Lower leg skin (tissue), 4 donors: Measurements from ENCODE around the gene CDH3. TPM values are rescaled to one million over a fixed set of nuclear protein-coding genes. Genes with fewer than 3 reads are reported as not detected.

Experiments used
- DNase-seq, 2 donors: peaks; one replicate each; pipeline ENCODE4 v3.0.0-alpha.2; 2019; ENCODE audit warnings: low spot score in 2 of 2
- H3K4me3 ChIP-seq: fragments of 200-600 bp; sonication (generic); 2 replicates; pipeline ENCODE4 v1.5.1; 2017; ENCODE audit warnings: mild to moderate bottlenecking, low read depth; ENCODE audit not compliant: poor library complexity, severe bottlenecking
- CTCF ChIP-seq, 3 donors: fragments of 450-650 bp; IDR thresholded peaks; one replicate each; pipeline ENCODE4 v1.5.1; 2016; ENCODE audit warnings: antibody characterized with exemption in 3 of 3, mild to moderate bottlenecking in 3 of 3, moderate library complexity in 2 of 3
- POLR2A ChIP-seq, 2 donors: fragments of 450-650 bp; IDR thresholded peaks; one replicate each; pipeline ENCODE4 v1.6.1; 2016 to 2017; ENCODE audit warnings: antibody characterized with exemption in 2 of 2, mild to moderate bottlenecking in 1 of 2, moderate library complexity in 1 of 2
- WGBS, 2 donors: methylation state at CpG; one replicate each; pipeline ENCODE4 v1.1.5; 2018; 5-methylcytosine and 5-hydroxymethylcytosine counted together
- intact Hi-C: fragments of 100-400 bp; cut with DNase I; formaldehyde crosslinking; loops from one replicate; pipeline ENCODE4 v1.15.0; 2023; ENCODE audit warnings: low total_unique reads
- total RNA-seq, 4 donors: library from RNA; depleted of rRNA; stranded (reverse); fragments of >200 nt; gene quantifications; one replicate each; pipeline ENCODE4 v1.1.0, GENCODE V29; 2016

CDH3 gene
- total RNA-seq = 10 to 100 TPM; 34.1 to 43.9 (median 39.7) TPM

- H3K4me3 ChIP-seq = peak within 1 kb of the TSS; percentile 5
- intact Hi-C loops = no loop called here
- WGBS, 2 donors = 1 to 2% methylated on average over 43 to 51 of the region's 53 CpGs
- peak in 1 of 2 donors; percentile 87 for DNase-seq
- TF ChIP-seq CTCF (IDR thresholded peaks at IDR 0.05) = no peak
- no peak for TF ChIP-seq POLR2A (IDR thresholded peaks at IDR 0.05)
Measured at GRCh38 chr16:68644715-68645493, at the start of gene CDH3. TSS of gene CDH3 (plus strand) at chr16:68645310. CDS start at chr16:68645380, 70 bp downstream.

- no peak for DNase-seq
- intact Hi-C loops = no loop called here
- WGBS, 2 donors = 70 to 75% methylated on average over 6 of the region's 6 CpGs
- H3K4me3 ChIP-seq = no peak overlapping the region
- TF ChIP-seq CTCF (IDR thresholded peaks at IDR 0.05) = no peak
- no peak for TF ChIP-seq POLR2A (IDR thresholded peaks at IDR 0.05)
Measured at GRCh38 chr16:68596266-68596665, 48.8 kb upstream of the CDH3 start.

- 96 to 100% methylated on average over 1 of the region's 1 CpG for WGBS, 2 donors
- intact Hi-C loops = no loop called here
- H3K4me3 ChIP-seq = no peak overlapping the region
- no peak for TF ChIP-seq POLR2A (IDR thresholded peaks at IDR 0.05)
- TF ChIP-seq CTCF (IDR thresholded peaks at IDR 0.05) = no peak
- no peak for DNase-seq
Measured at GRCh38 chr16:68599586-68599985, 45.5 kb upstream of the CDH3 start.

- H3K4me3 ChIP-seq = no peak overlapping the region
- 61 to 62% methylated on average over 5 of the region's 5 CpGs for WGBS, 2 donors
- TF ChIP-seq POLR2A (IDR thresholded peaks at IDR 0.05) (no peak), CTCF (IDR thresholded peaks at IDR 0.05) (no peak)
- intact Hi-C loops = no loop called here
- DNase-seq = no peak
Measured at GRCh38 chr16:68605746-68606145, 39.4 kb upstream of the CDH3 start.

DNA sequence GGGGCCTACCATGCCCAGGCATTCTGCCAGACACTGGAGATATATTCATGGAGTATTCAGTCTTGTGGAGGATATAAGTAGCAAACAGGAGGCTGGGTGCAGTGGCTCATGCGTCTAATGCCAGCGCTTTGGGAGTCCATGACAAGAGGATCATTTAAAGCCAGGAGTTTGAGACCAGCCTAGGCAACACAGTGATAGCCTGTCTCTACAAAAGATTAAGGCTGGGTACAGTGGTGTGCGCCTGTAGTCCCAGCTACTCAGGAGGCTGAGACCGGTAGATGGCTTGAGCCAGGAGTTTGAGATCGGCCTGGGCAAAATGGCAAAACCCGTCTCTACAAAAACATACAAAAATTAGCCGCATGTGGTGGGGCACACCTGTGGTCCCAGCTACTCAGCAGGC lies 37.7 kb upstream of the CDH3 start:
- DNase-seq = no peak
- H3K4me3 ChIP-seq = no peak overlapping the region
- no peak for TF ChIP-seq POLR2A (IDR thresholded peaks at IDR 0.05)
- TF ChIP-seq CTCF (IDR thresholded peaks at IDR 0.05) = no peak
- intact Hi-C loops = no loop called here
- 89 to 91% methylated on average over 7 of the region's 7 CpGs for WGBS, 2 donors

DNA sequence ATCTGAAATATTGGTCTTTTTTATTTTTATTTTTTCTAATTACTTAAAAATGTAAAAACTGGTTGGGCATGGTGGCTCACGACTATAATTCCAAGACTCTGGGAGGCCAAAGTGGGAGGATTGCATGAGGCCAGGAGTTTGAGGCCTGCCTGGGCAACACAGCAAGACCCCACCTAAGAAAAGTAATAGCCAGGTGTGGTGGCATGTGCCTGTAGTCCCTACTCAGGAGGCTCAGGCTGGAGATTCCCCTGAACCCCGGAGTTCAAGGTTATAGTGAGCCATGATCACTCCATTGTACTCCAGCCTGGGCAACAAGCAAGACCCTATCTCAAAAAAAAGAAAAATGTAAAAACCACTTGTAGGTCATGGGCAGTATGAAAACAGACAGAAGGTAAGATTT lies 36.8 kb upstream of the CDH3 start:
- intact Hi-C loops = no loop called here

More for the DNA sequence above, 36.8 kb upstream of the CDH3 start:
- no peak for DNase-seq
- 89 to 90% methylated on average over 2 of the region's 2 CpGs for WGBS, 2 donors
- no peak overlapping the region for H3K4me3 ChIP-seq
- no peak for TF ChIP-seq CTCF (IDR thresholded peaks at IDR 0.05)
- no peak for TF ChIP-seq POLR2A (IDR thresholded peaks at IDR 0.05)
